Measurements from ENCODE around the gene RALB. TPM values are rescaled to one million over a fixed set of nuclear protein-coding genes. Genes with fewer than 3 reads are reported as not detected.

The RALB gene
- total RNA-seq, 1 experiment from 2014 or later = 17.1 TPM

DNA sequence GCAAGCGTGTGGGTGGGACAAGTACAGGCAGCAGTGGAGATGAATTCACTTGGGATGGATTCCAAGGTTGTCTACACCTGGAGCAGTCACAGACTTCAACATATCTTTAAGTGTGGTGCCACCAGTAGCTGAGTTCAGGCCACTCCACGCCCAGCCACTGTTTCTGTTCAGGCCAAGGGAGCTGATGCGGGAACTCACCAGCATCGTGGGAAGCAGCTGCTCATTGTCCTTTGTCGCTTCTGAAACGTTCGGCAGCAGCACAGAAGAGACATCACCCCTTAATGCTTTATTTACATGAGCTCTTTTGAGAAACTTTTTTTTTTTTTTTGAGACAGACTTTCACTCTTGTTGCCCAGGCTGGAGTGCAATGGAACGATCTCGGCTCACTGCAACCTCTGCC is 73.4 kb downstream of the RALB start:
- no peaks in the 10 kb centered on the region for H3K9me3 Mint-ChIP-seq
- ATAC-seq = no peak
- no peaks in the 10 kb centered on the region for H3K4me1 Mint-ChIP-seq
- no peak for DNase-seq (ENCODE audit: low spot score)
- ChIA-PET POLR2A (no interaction called here), CTCF (interaction anchor here (1.6 to 1.9 kb wide), 2 partner anchors 13 to 17 kb away, joined by 6 to 7 read pairs; no protein-coding TSS in a partner anchor)
- H3K27ac Mint-ChIP-seq = no peak overlapping the region
- no peak overlapping the region for H3K4me3 Mint-ChIP-seq
- TF ChIP-seq NFE2L1 (CRISPR knock-in tag; IDR thresholded peaks at IDR 0.05) (no peak), ZNF263 (CRISPR knock-in tag; IDR thresholded peaks at IDR 0.05; ENCODE audit: low read depth) (no peak), FOXJ3 (CRISPR knock-in tag; IDR thresholded peaks at IDR 0.05; ENCODE audit: borderline replicate concordance) (no peak), EMX1 (CRISPR knock-in tag; IDR thresholded peaks at IDR 0.05) (no peak), ZNF317 (CRISPR knock-in tag; IDR thresholded peaks at IDR 0.05; ENCODE audit: borderline replicate concordance, low read depth) (no peak), PRRX2 (CRISPR knock-in tag; IDR thresholded peaks at IDR 0.05) (no peak), JAZF1 (CRISPR knock-in tag; IDR thresholded peaks at IDR 0.05) (no peak), RELA (CRISPR knock-in tag; IDR thresholded peaks at IDR 0.05; ENCODE audit: borderline replicate concordance) (no peak), FOXK1 (CRISPR knock-in tag; IDR thresholded peaks at IDR 0.05) (no peak), KAT7 (CRISPR knock-in tag; IDR thresholded peaks at IDR 0.05; ENCODE audit: borderline replicate concordance) (no peak), NR1H2 (CRISPR knock-in tag; IDR thresholded peaks at IDR 0.05) (no peak), ZNF138 (CRISPR knock-in tag; conservative IDR thresholded peaks at IDR 0.05) (no peak), ZNF396 (CRISPR knock-in tag; IDR thresholded peaks at IDR 0.05; ENCODE audit: borderline replicate concordance) (no peak)
- TF ChIP-seq, protein P1, sequence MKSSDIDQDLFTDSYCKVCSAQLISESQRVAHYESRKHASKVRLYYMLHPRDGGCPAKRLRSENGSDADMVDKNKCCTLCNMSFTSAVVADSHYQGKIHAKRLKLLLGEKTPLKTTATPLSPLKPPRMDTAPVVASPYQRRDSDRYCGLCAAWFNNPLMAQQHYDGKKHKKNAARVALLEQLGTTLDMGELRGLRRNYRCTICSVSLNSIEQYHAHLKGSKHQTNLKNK (CRISPR knock-in tag; IDR thresholded peaks at IDR 0.05) = no peak
- TF ChIP-seq, protein P2, sequence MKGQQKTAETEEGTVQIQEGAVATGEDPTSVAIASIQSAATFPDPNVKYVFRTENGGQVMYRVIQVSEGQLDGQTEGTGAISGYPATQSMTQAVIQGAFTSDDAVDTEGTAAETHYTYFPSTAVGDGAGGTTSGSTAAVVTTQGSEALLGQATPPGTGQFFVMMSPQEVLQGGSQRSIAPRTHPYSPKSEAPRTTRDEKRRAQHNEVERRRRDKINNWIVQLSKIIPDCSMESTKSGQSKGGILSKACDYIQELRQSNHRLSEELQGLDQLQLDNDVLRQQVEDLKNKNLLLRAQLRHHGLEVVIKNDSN (CRISPR knock-in tag; IDR thresholded peaks at IDR 0.05) = no peak
- TF ChIP-seq, protein P3, sequence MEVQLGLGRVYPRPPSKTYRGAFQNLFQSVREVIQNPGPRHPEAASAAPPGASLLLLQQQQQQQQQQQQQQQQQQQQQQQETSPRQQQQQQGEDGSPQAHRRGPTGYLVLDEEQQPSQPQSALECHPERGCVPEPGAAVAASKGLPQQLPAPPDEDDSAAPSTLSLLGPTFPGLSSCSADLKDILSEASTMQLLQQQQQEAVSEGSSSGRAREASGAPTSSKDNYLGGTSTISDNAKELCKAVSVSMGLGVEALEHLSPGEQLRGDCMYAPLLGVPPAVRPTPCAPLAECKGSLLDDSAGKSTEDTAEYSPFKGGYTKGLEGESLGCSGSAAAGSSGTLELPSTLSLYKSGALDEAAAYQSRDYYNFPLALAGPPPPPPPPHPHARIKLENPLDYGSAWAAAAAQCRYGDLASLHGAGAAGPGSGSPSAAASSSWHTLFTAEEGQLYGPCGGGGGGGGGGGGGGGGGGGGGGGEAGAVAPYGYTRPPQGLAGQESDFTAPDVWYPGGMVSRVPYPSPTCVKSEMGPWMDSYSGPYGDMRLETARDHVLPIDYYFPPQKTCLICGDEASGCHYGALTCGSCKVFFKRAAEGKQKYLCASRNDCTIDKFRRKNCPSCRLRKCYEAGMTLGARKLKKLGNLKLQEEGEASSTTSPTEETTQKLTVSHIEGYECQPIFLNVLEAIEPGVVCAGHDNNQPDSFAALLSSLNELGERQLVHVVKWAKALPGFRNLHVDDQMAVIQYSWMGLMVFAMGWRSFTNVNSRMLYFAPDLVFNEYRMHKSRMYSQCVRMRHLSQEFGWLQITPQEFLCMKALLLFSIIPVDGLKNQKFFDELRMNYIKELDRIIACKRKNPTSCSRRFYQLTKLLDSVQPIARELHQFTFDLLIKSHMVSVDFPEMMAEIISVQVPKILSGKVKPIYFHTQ (CRISPR knock-in tag; IDR thresholded peaks at IDR 0.05) = no peak
- TF ChIP-seq, protein P4, sequence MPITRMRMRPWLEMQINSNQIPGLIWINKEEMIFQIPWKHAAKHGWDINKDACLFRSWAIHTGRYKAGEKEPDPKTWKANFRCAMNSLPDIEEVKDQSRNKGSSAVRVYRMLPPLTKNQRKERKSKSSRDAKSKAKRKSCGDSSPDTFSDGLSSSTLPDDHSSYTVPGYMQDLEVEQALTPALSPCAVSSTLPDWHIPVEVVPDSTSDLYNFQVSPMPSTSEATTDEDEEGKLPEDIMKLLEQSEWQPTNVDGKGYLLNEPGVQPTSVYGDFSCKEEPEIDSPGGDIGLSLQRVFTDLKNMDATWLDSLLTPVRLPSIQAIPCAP (CRISPR knock-in tag; IDR thresholded peaks at IDR 0.05) = no peak
- TF ChIP-seq, protein P5, sequence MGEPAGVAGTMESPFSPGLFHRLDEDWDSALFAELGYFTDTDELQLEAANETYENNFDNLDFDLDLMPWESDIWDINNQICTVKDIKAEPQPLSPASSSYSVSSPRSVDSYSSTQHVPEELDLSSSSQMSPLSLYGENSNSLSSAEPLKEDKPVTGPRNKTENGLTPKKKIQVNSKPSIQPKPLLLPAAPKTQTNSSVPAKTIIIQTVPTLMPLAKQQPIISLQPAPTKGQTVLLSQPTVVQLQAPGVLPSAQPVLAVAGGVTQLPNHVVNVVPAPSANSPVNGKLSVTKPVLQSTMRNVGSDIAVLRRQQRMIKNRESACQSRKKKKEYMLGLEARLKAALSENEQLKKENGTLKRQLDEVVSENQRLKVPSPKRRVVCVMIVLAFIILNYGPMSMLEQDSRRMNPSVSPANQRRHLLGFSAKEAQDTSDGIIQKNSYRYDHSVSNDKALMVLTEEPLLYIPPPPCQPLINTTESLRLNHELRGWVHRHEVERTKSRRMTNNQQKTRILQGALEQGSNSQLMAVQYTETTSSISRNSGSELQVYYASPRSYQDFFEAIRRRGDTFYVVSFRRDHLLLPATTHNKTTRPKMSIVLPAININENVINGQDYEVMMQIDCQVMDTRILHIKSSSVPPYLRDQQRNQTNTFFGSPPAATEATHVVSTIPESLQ (CRISPR knock-in tag; IDR thresholded peaks at IDR 0.05) = no peak
- H3K27me3 Mint-ChIP-seq (ENCODE audit: low read depth) = peaks cover 12% of the 10 kb centered on the region
- H3K36me3 Mint-ChIP-seq = no peaks in the 10 kb centered on the region

DNA sequence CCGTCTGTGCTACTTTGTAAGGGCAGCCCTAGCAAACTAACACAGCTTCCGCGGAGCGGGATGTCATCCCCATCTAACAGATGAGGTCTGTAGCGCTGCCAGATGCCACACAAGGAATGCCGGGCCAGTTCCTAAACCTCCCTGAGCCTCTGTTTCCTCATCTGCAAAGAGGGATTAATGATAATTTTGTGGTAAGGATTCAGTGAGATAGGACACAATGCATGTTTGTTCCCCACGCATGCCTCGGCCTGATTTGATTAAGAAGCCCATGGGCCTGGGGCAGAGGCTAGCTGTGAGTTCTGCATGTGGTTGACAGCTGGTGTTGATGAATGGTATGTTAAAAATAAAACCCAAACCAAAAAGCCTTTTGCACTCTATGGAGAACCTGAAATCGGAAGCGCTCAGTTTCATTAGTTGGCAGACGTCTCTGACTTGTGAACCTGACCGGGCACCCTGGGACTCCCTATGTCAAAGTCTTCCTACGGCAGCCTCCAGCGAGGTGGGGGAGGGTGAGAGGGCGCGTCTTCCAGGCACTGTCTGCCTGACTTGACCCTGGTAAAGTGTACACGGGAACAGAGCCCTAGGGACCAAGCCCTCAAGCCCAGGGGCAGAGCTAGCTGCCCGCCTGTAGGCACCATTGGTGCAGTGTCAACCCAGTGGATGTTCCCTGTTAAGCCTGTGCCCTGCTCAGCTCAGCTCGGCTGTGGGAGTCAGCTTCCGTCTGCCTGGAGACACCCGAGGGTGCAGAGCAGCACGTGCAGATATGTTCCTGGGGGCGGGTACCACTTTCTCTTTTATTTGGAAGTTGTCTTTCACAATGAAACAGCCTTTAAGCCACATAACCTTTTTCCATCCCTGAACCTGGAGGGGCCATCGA is 78.5 kb downstream of the RALB start:
- ChIA-PET CTCF (interaction anchor here (0.9 to 1.4 kb wide), 4 partner anchors 12 to 18 kb away, joined by 3 to 8 read pairs (median 4); no protein-coding TSS in a partner anchor), POLR2A (no interaction called here)
- Mint-ChIP-seq H3K4me1 (peaks cover 2% of the 10 kb centered on the region), H3K27me3 (ENCODE audit: low read depth) (peaks cover 21% of the 10 kb centered on the region), H3K36me3 (no peaks in the 10 kb centered on the region), H3K9me3 (peaks cover 10% of the 10 kb centered on the region), H3K4me3 (no peak overlapping the region), H3K27ac (no peak overlapping the region)
- no peak for TF ChIP-seq ZNF219 (CRISPR knock-in tag; IDR thresholded peaks at IDR 0.05; ENCODE audit: borderline replicate concordance)
- no peak for TF ChIP-seq CREM (CRISPR knock-in tag; IDR thresholded peaks at IDR 0.05)
- TF ChIP-seq, protein P6, sequence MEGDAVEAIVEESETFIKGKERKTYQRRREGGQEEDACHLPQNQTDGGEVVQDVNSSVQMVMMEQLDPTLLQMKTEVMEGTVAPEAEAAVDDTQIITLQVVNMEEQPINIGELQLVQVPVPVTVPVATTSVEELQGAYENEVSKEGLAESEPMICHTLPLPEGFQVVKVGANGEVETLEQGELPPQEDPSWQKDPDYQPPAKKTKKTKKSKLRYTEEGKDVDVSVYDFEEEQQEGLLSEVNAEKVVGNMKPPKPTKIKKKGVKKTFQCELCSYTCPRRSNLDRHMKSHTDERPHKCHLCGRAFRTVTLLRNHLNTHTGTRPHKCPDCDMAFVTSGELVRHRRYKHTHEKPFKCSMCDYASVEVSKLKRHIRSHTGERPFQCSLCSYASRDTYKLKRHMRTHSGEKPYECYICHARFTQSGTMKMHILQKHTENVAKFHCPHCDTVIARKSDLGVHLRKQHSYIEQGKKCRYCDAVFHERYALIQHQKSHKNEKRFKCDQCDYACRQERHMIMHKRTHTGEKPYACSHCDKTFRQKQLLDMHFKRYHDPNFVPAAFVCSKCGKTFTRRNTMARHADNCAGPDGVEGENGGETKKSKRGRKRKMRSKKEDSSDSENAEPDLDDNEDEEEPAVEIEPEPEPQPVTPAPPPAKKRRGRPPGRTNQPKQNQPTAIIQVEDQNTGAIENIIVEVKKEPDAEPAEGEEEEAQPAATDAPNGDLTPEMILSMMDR (IDR thresholded peaks at IDR 0.05) = no peak
- TF ChIP-seq, protein P7, sequence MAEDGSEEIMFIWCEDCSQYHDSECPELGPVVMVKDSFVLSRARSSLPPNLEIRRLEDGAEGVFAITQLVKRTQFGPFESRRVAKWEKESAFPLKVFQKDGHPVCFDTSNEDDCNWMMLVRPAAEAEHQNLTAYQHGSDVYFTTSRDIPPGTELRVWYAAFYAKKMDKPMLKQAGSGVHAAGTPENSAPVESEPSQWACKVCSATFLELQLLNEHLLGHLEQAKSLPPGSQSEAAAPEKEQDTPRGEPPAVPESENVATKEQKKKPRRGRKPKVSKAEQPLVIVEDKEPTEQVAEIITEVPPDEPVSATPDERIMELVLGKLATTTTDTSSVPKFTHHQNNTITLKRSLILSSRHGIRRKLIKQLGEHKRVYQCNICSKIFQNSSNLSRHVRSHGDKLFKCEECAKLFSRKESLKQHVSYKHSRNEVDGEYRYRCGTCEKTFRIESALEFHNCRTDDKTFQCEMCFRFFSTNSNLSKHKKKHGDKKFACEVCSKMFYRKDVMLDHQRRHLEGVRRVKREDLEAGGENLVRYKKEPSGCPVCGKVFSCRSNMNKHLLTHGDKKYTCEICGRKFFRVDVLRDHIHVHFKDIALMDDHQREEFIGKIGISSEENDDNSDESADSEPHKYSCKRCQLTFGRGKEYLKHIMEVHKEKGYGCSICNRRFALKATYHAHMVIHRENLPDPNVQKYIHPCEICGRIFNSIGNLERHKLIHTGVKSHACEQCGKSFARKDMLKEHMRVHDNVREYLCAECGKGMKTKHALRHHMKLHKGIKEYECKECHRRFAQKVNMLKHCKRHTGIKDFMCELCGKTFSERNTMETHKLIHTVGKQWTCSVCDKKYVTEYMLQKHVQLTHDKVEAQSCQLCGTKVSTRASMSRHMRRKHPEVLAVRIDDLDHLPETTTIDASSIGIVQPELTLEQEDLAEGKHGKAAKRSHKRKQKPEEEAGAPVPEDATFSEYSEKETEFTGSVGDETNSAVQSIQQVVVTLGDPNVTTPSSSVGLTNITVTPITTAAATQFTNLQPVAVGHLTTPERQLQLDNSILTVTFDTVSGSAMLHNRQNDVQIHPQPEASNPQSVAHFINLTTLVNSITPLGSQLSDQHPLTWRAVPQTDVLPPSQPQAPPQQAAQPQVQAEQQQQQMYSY (CRISPR knock-in tag; IDR thresholded peaks at IDR 0.05) = no peak
- no peak for TF ChIP-seq RELA (CRISPR knock-in tag; IDR thresholded peaks at IDR 0.05; ENCODE audit: borderline replicate concordance)
- ATAC-seq (no peak), DNase-seq (ENCODE audit: low spot score) (no peak)
